OCI-LY7 (cell line): Measurements from ENCODE around the gene LRRC23. TPM values are rescaled to one million over a fixed set of nuclear protein-coding genes. Genes with fewer than 3 reads are reported as not detected.
"Not testable (repeated sequence)": the region's sequence is repeated elsewhere in the genome, so short reads cannot be mapped to it uniquely, and the experiment has no call there.

Source experiments
- BruUV-seq: library from RNA; stranded (reverse); fragments of 400-500 nt; replicated peaks from 2 replicates; lab custom pipeline; 2021; lab: Mats Ljungman, UMichigan
- CTCF ChIA-PET: fragments of 300-600 bp; sonication (Branson Sonifier 250); formaldehyde crosslinking; loops from one replicate; lab custom pipeline; 2022; ENCODE audit warnings: antibody characterized with exemption; ENCODE audit not compliant: unreplicated experiment; lab: Charles Lee
- POLR2A ChIA-PET: fragments of 300-600 bp; sonication (Branson Sonifier 250); formaldehyde crosslinking; loops from one replicate; lab custom pipeline; 2022; ENCODE audit warnings: antibody characterized with exemption; lab: Charles Lee
- DNase-seq: peaks from one replicate; pipeline ENCODE4 v3.0.0-alpha.2; 2015; ENCODE audit warnings: low spot score
- H2AFZ ChIP-seq: fragments of 200-600 bp; sonication (generic), shearing (Covaris generic); 2 replicates; pipeline ENCODE4 v1.6.1; 2014; ENCODE audit warnings: mild to moderate bottlenecking, antibody characterized with exemption, low read length, moderate library complexity
- H3K27ac ChIP-seq: fragments of 200-600 bp; sonication (generic); 2 replicates; pipeline ENCODE4 v1.5.1; 2014; ENCODE audit warnings: mixed run types, low read depth, mild to moderate bottlenecking, moderate library complexity, low read length, inconsistent platforms; ENCODE audit not compliant: poor library complexity, severe bottlenecking
- H3K36me3 ChIP-seq: fragments of 200-600 bp; sonication (generic); 2 replicates; pipeline ENCODE4 v1.6.1; 2014; ENCODE audit warnings: mild to moderate bottlenecking, antibody characterized with exemption, low read length, moderate library complexity, mixed read lengths; ENCODE audit not compliant: insufficient read depth
- H3K4me1 ChIP-seq: fragments of 200-600 bp; sonication (generic); 2 replicates; pipeline ENCODE4 v1.5.1; 2014; ENCODE audit warnings: mild to moderate bottlenecking, low read length; ENCODE audit not compliant: insufficient read depth, poor library complexity, severe bottlenecking
- H3K4me2 ChIP-seq: fragments of 200-600 bp; sonication (generic); 2 replicates; pipeline ENCODE4 v1.6.1; 2014; ENCODE audit warnings: mild to moderate bottlenecking, low read length
- H3K4me3 ChIP-seq: fragments of 200-600 bp; sonication (generic); 2 replicates; pipeline ENCODE4 v1.5.1; 2014; ENCODE audit warnings: mild to moderate bottlenecking, low read depth, low read length; ENCODE audit not compliant: poor library complexity, severe bottlenecking
- H3K79me2 ChIP-seq: fragments of 200-600 bp; sonication (generic); 2 replicates; pipeline ENCODE4 v1.6.1; 2016; ENCODE audit warnings: low read depth, mild to moderate bottlenecking, low read length, moderate library complexity, mixed read lengths; ENCODE audit not compliant: insufficient read depth
- H3K9me2 ChIP-seq: fragments of 200-600 bp; sonication (generic); 2 replicates; pipeline ENCODE4 v1.6.1; 2016; ENCODE audit warnings: mild to moderate bottlenecking, low read length, mixed read lengths; ENCODE audit not compliant: insufficient read depth
- H3K9me3 ChIP-seq: fragments of 200-600 bp; sonication (generic); 2 replicates; pipeline ENCODE4 v1.6.1; 2014; ENCODE audit warnings: mild to moderate bottlenecking, mixed run types, low read length, mixed read lengths
- H4K20me1 ChIP-seq: fragments of 200-600 bp; sonication (generic); 2 replicates; pipeline ENCODE4 v1.6.1; 2014; ENCODE audit warnings: mild to moderate bottlenecking, antibody characterized with exemption, low read length, moderate library complexity, mixed read lengths; ENCODE audit not compliant: insufficient read depth
- CTCF ChIP-seq: fragments of 200-600 bp; sonication (generic); conservative IDR thresholded peaks from 2 replicates; pipeline ENCODE4 v1.5.1; 2014; ENCODE audit warnings: mild to moderate bottlenecking, antibody characterized with exemption, low read length, moderate library complexity, mixed read lengths
- EZH2phosphoT487 ChIP-seq: fragments of 200-600 bp; sonication (generic); IDR thresholded peaks from 2 replicates; pipeline ENCODE4 v1.6.1; 2018; ENCODE audit warnings: low read depth, borderline replicate concordance, mild to moderate bottlenecking, mixed run types, antibody characterized with exemption, low read length, moderate library complexity, mixed read lengths
- intact Hi-C: fragments of 100-400 bp; cut with micrococcal nuclease; formaldehyde crosslinking; loops from one replicate; pipeline ENCODE4 v1.10.0; 2022; ENCODE audit not compliant: unreplicated experiment
- total RNA-seq, 2 experiments: library from RNA; depleted of rRNA in 1 of 2; stranded (reverse); fragments of >200 nt in 1 of 2; shearing (Covaris generic) in 1 of 2; gene quantifications; 2 replicates each; pipeline ENCODE4 v1.2.3, GENCODE V29; 2014 to 2022

LRRC23 gene
- total RNA-seq, 2 experiments from 2014 or later, result 17.7 to 19.8 TPM

- ChIA-PET CTCF (no interaction called here), POLR2A (interaction anchor here (1.4 kb wide), 1 partner anchor 10 kb away, joined by 4 read pairs; the partner anchor contains the start of genes CDCA3 and USP5)
- Histone ChIP-seq H3K9me2 (no peaks in the 10 kb centered on the region), H3K36me3 (peaks cover 95% of the 10 kb centered on the region), H3K4me3 (no peak overlapping the region), H3K4me1 (peaks cover 2% of the 10 kb centered on the region), H2AFZ (no peak overlapping the region), H3K9me3 (no peaks in the 10 kb centered on the region), H3K4me2 (no peak overlapping the region), H3K27ac (no peak overlapping the region), H3K79me2 (no peaks in the 10 kb centered on the region), H4K20me1 (no peaks in the 10 kb centered on the region)
- no TSS peak for BruUV-seq
- TF ChIP-seq CTCF (no peak), EZH2phosphoT487 (no peak)
- intact Hi-C loops, result no loop called here
- DNase-seq, result no peak
Measured at GRCh38 chr12:6861391-6861790, 43.2 kb upstream of the LRRC23 start.

- POLR2A ChIA-PET, result interaction anchor here (0.6 kb wide), 1 partner anchor 52 kb away, joined by 4 read pairs; no protein-coding TSS in a partner anchor
- Histone ChIP-seq H3K4me1 (peaks cover 10% of the 10 kb centered on the region), H4K20me1 (no peaks in the 10 kb centered on the region), H2AFZ (no peak overlapping the region), H3K36me3 (peaks cover 79% of the 10 kb centered on the region), H3K79me2 (peaks cover 1% of the 10 kb centered on the region; the same call in 1 of the 2 replicates), H3K4me2 (no peak overlapping the region), H3K4me3 (no peak overlapping the region), H3K9me3 (no peaks in the 10 kb centered on the region), H3K27ac (no peak overlapping the region), H3K9me2 (no peaks in the 10 kb centered on the region)
- no peak for TF ChIP-seq EZH2phosphoT487
- TF ChIP-seq CTCF, result no peak
- CTCF ChIA-PET, result no interaction called here
- intact Hi-C loops, result no loop called here
- DNase-seq, result no peak
- BruUV-seq, result no TSS peak
Measured at GRCh38 chr12:6863033-6863432, 41.6 kb upstream of the LRRC23 start.

- H3K79me2 ChIP-seq, result peaks cover 9% of the 10 kb centered on the region; the same call in 1 of the 2 replicates
- ChIA-PET CTCF (no interaction called here), POLR2A (interaction anchor here (0.6 to 6.0 kb wide), 3 partner anchors 11 to 53 kb away, joined by 4 to 60 read pairs (median 7); partner anchors contain the start of genes CDCA3 and USP5)
- peaks cover 15% of the 10 kb centered on the region for H3K4me1 ChIP-seq
- no peaks in the 10 kb centered on the region for H3K9me3 ChIP-seq
- H3K27ac ChIP-seq, result no peak overlapping the region
- no peak for DNase-seq
- TF ChIP-seq CTCF, result no peak
- no peak for TF ChIP-seq EZH2phosphoT487
- BruUV-seq, result no TSS peak
- intact Hi-C loops, result no loop called here
- H3K9me2 ChIP-seq, result no peaks in the 10 kb centered on the region
- no peak overlapping the region for H3K4me2 ChIP-seq
- H4K20me1 ChIP-seq, result 0 out of 2 replicates have a peak, but pooled peaks cover under 1% of the 10 kb centered on the region
- no peak overlapping the region for H2AFZ ChIP-seq
- H3K4me3 ChIP-seq, result no peak overlapping the region
- H3K36me3 ChIP-seq, result peaks cover 79% of the 10 kb centered on the region
Measured at GRCh38 chr12:6863586-6864321, 40.9 kb upstream of the LRRC23 start.

GRCh38 chr12:6865307-6865706, 39.3 kb upstream of the LRRC23 start:
- Histone ChIP-seq H3K36me3 (peaks cover 81% of the 10 kb centered on the region), H3K4me1 (peaks cover 31% of the 10 kb centered on the region), H3K79me2 (peaks cover 14% of the 10 kb centered on the region; the same call in 1 of the 2 replicates)
- H3K9me3 ChIP-seq, H4K20me1 ChIP-seq, BruUV-seq, H3K4me2 ChIP-seq, CTCF ChIA-PET, H3K27ac ChIP-seq, H2AFZ ChIP-seq, H3K9me2 ChIP-seq, DNase-seq, H3K4me3 ChIP-seq: not testable (repeated sequence)
- intact Hi-C loops, result loop anchor here (5.0 kb wide), 1 partner anchor 227 kb away; the partner anchor contains the start of gene C1R
- POLR2A ChIA-PET, result interaction anchor here (1.1 to 6.0 kb wide), 3 partner anchors 13 to 112 kb away, joined by 3 to 60 read pairs (median 7); partner anchors contain the start of genes CDCA3, MLF2 and USP5
